ENCODE measurements around the gene POMT1.

POMT1 gene

DNA sequence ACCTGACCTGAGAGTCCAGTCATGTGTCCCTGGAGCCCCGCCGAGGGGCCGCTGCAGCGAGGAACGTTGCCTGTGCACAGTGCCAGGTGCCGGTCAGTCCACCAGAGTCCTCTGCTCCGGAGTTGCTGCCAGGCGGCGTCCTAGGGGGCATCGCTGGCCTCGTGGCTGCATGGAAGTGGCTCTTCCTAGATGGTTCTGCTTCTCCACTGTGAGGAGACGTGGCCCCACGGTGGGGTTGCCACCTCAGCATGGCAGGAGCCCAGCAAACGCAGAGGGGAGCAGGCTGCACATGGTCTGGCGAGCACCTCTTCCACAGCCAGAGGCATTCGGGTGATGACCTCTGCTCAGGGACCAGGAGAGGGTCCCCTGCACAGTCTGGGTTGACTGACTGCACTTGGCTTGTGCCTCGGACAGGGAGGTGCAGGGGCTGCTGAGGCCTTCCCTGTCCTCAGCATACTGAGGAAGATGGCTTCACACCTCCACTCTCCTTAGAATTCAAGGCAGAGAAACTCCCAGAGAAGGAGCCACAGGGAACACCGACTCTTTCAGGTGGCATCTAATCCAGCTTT lies 25.9 kb upstream of the POMT1 start:
- Histone ChIP-seq H3K36me3 (ENCODE audit: control insufficient read depth, insufficient read depth, low read length) (peaks cover 80% of the 10 kb centered on the region), H3K4me3 (ENCODE audit: insufficient read depth, low read depth, low read length) (no peak overlapping the region), H3K4me1 (ENCODE audit: control insufficient read depth, insufficient read depth, low read length) (no peaks in the 10 kb centered on the region), H3K27ac (ENCODE audit: insufficient read depth, low read depth, low read length, poor library complexity, severe bottlenecking) (no peak overlapping the region), H3K27me3 (ENCODE audit: control insufficient read depth, insufficient read depth, low read length, poor library complexity, severe bottlenecking) (no peaks in the 10 kb centered on the region), H3K9me3 (ENCODE audit: control insufficient read depth, low read length) (no peaks in the 10 kb centered on the region)
- 95 to 96% methylated on average over 18 of the region's 18 CpGs for WGBS, 2 experiments

DNA sequence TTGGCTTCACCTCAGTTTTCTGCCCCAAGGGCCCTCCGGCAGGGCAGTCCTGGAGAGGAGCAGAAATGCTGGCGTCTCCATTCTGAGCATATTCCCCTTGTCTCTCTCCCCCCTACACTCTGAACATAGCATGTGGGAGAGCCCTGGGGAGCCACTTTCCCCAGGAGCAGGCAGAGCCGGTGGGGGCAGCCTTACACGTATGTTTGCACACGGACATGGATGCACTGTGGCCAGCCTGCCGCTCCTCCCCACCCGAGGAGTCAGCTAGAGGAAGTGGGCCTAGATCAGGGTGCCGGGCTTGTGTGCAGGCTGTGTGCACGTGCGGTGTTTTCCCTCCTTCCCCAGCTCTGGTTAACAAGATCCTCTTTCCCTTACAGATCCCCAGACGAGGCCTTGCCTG lies 25.4 kb upstream of the POMT1 start:
- 94 to 95% methylated on average over 11 of the region's 11 CpGs for WGBS, 2 experiments
- Histone ChIP-seq H3K36me3 (ENCODE audit: control insufficient read depth, insufficient read depth, low read length) (peaks cover 82% of the 10 kb centered on the region), H3K27ac (ENCODE audit: insufficient read depth, low read depth, low read length, poor library complexity, severe bottlenecking) (no peak overlapping the region), H3K4me1 (ENCODE audit: control insufficient read depth, insufficient read depth, low read length) (no peaks in the 10 kb centered on the region), H3K9me3 (ENCODE audit: control insufficient read depth, low read length) (no peaks in the 10 kb centered on the region), H3K27me3 (ENCODE audit: control insufficient read depth, insufficient read depth, low read length, poor library complexity, severe bottlenecking) (no peaks in the 10 kb centered on the region), H3K4me3 (ENCODE audit: insufficient read depth, low read depth, low read length) (no peak overlapping the region)

DNA sequence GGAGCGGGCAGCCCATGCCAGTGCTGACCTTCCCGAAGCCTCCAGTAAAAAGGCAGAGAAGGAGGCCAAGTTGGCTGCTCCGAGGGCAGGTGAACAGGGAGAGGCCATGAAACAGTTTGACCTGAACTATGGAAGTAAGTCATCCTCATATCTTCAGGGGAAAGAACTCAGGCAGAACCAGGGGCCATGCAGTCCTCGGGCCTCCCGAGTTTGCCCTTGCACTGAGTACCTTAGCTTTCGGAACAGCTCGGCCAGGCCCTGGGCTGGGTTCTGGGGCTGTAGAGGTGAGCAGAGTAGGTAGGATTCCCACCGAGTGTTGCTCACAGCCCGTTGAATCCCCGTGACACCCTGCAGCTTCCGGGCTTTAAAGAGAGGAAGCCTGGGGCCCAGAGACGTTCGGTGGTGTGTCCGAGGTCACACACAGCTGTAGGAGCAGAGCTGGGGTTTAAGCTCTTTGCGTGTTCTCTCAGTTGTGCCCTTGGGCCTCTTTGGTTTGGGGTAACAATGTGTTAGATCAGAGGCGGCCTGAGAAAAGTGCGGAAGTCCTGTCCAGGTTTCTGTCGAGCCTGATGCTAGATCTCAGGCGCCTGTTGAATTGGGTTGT lies 24.8 kb upstream of the POMT1 start:
- Histone ChIP-seq H3K27me3 (ENCODE audit: control insufficient read depth, insufficient read depth, low read length, poor library complexity, severe bottlenecking) (no peaks in the 10 kb centered on the region), H3K4me1 (ENCODE audit: control insufficient read depth, insufficient read depth, low read length) (no peaks in the 10 kb centered on the region), H3K9me3 (ENCODE audit: control insufficient read depth, low read length) (no peaks in the 10 kb centered on the region), H3K27ac (ENCODE audit: insufficient read depth, low read depth, low read length, poor library complexity, severe bottlenecking) (no peak overlapping the region), H3K4me3 (ENCODE audit: insufficient read depth, low read depth, low read length) (no peak overlapping the region), H3K36me3 (ENCODE audit: control insufficient read depth, insufficient read depth, low read length) (peaks cover 86% of the 10 kb centered on the region)
- 92% methylated on average over 19 of the region's 19 CpGs for WGBS, 2 experiments

DNA sequence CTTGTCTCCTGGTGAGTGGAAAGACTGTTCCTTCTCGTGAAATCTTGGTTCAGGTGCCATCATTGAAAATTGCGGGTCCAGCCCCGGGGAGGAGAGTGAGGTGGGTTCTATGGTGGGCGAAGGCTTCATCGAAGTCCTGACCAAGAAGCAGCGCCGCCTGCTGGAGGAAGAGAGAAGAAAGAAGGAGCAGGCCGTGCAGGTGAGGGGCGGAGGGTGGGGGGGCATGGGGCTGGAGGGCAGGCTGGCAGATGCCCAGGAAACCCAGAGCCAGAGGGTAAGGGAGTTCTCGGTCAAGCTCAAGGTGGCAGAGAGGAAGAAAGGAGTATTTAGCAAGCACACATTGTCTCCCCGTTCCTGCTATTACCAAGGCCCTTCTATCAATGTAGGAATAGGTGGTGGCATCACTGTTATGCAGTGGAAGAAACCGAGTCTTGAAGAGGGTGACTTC lies 24.3 kb upstream of the POMT1 start:
- WGBS, 2 experiments, result 73 to 76% methylated on average over 12 of the region's 12 CpGs
- Histone ChIP-seq H3K27me3 (ENCODE audit: control insufficient read depth, insufficient read depth, low read length, poor library complexity, severe bottlenecking) (no peaks in the 10 kb centered on the region), H3K36me3 (ENCODE audit: control insufficient read depth, insufficient read depth, low read length) (peaks cover 85% of the 10 kb centered on the region), H3K4me3 (ENCODE audit: insufficient read depth, low read depth, low read length) (no peak overlapping the region), H3K4me1 (ENCODE audit: control insufficient read depth, insufficient read depth, low read length) (no peaks in the 10 kb centered on the region), H3K27ac (ENCODE audit: insufficient read depth, low read depth, low read length, poor library complexity, severe bottlenecking) (no peak overlapping the region), H3K9me3 (ENCODE audit: control insufficient read depth, low read length) (no peaks in the 10 kb centered on the region)

DNA sequence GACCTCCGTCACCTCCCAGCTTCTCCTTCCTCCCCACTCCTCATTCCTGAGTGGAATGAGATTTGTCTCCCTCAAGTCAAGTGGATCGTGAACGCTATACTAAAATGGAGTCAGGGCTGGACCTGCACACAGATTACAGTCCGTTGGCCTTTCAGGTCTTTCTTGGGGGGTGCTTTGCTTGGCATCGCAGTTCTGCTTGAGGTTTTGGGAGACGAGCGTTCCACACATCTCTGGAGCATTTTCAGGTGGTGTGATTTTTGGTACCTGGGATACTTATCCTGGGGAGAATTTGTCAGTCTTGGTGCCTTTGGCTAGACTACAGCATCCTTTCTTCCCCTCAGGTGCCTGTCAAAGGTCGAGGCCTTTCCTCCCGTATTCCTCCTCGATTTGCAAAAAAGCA lies 23.8 kb upstream of the POMT1 start:
- Histone ChIP-seq H3K27me3 (ENCODE audit: control insufficient read depth, insufficient read depth, low read length, poor library complexity, severe bottlenecking) (no peaks in the 10 kb centered on the region), H3K4me3 (ENCODE audit: insufficient read depth, low read depth, low read length) (no peak overlapping the region), H3K36me3 (ENCODE audit: control insufficient read depth, insufficient read depth, low read length) (peaks cover 84% of the 10 kb centered on the region), H3K4me1 (ENCODE audit: control insufficient read depth, insufficient read depth, low read length) (no peaks in the 10 kb centered on the region), H3K9me3 (ENCODE audit: control insufficient read depth, low read length) (no peaks in the 10 kb centered on the region), H3K27ac (ENCODE audit: insufficient read depth, low read depth, low read length, poor library complexity, severe bottlenecking) (no peak overlapping the region)
- 96 to 97% methylated on average over 10 of the region's 10 CpGs for WGBS, 2 experiments

DNA sequence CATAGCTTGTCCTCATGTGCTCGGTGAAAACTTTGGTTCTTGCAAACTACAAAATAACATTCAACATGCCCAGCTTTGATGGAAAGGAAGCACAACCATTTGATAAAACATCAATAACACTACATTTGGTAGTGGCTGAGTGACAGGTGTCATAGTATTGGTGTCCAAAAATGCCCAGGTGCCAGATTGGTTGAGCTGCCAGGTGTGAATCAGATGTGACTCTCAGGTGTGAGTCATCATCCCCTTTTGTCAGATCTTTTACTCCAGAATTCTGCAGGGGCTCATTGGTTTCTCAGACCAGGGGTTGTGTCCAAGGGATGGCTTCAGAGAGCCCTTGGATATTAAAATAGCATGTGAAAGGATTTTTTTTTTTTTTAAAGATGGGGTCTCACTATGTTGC lies 22.5 kb upstream of the POMT1 start:
- Histone ChIP-seq H3K4me3 (ENCODE audit: insufficient read depth, low read depth, low read length) (no peak overlapping the region), H3K9me3 (ENCODE audit: control insufficient read depth, low read length) (no peaks in the 10 kb centered on the region), H3K27me3 (ENCODE audit: control insufficient read depth, insufficient read depth, low read length, poor library complexity, severe bottlenecking) (no peaks in the 10 kb centered on the region), H3K27ac (ENCODE audit: insufficient read depth, low read depth, low read length, poor library complexity, severe bottlenecking) (no peak overlapping the region), H3K4me1 (ENCODE audit: control insufficient read depth, insufficient read depth, low read length) (no peaks in the 10 kb centered on the region), H3K36me3 (ENCODE audit: control insufficient read depth, insufficient read depth, low read length) (peaks cover 85% of the 10 kb centered on the region)
- 94 to 100% methylated on average over 1 of the region's 1 CpG for WGBS, 2 experiments

DNA sequence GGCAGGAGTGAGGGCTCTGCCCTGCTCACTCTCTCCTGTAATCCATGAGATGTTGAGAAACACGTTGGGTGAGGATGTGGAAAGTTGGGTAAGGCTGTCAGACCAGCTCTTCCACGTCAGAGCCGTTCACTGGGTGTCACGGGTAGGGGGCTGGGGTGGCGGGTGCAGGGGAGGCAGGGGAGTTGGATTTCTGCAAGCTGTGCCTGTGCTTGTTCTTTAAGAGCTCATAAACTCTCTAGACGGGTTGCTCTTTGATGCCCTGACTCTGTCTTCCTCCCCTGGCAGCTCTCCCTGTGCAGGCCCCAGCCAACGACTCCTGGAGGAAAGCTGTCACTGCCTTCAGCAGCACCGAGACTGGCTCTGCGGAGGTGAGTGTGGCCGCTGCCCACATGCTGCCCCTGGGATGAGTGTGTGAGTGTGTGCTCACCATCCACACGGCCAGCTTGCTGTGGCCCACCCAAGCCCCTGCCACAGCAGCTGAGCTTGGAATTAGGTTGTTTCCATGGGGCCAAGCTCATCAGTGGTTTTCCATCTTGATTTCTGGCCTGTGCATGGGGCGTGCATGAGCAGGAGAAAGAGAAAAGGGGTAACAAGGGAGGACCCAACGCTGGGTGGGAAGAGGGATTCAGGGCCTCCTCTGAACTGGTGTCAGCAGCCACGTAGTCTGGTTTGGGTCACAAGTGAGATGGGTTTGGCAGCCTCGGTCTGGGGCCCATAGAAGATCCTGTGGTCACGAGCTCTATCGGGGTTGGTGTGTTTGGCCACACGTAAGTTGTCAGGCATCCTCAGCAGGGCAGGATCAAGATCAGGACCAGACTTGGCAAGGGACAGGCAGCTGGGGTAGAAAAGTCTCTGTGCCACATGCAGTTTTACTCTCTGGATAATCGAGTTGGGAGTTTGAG lies 21.0 kb upstream of the POMT1 start:
- Histone ChIP-seq H3K4me3 (ENCODE audit: insufficient read depth, low read depth, low read length) (no peak overlapping the region), H3K36me3 (ENCODE audit: control insufficient read depth, insufficient read depth, low read length) (peaks cover 83% of the 10 kb centered on the region), H3K4me1 (ENCODE audit: control insufficient read depth, insufficient read depth, low read length) (no peaks in the 10 kb centered on the region), H3K9me3 (ENCODE audit: control insufficient read depth, low read length) (no peaks in the 10 kb centered on the region), H3K27me3 (ENCODE audit: control insufficient read depth, insufficient read depth, low read length, poor library complexity, severe bottlenecking) (no peaks in the 10 kb centered on the region), H3K27ac (ENCODE audit: insufficient read depth, low read depth, low read length, poor library complexity, severe bottlenecking) (no peak overlapping the region)
- 96 to 97% methylated on average over 19 of the region's 19 CpGs for WGBS, 2 experiments

DNA sequence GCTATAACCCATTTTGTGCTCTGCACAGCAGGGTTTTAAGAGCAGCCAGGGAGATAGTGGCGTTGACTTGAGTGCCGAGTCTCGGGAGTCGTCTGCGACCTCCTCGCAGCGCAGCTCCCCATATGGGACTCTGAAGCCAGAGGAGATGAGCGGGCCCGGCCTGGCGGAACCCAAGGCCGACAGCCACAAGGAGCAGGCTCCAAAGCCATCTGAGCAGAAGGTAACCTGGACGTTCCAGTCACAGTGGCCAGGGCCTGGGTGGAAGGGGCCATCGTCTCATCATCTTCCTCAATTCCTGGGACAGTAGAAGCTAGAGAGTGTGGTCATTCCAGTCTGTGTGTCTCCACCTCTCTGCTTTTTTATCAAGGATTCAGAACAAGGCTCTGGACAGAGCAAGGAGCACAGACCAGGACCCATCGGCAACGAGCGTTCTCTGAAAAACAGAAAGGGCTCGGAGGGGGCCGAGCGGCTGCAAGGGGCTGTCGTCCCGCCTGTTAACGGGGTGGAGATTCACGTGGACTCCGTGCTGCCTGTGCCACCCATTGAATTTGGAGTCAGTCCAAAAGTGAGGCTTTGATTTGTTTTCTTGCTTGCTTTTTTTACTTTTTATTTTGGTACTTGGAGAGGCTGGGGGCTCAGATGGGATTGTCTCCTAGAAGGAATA lies 20.2 kb upstream of the POMT1 start:
- Histone ChIP-seq H3K27ac (ENCODE audit: insufficient read depth, low read depth, low read length, poor library complexity, severe bottlenecking) (no peak overlapping the region), H3K36me3 (ENCODE audit: control insufficient read depth, insufficient read depth, low read length) (peaks cover 81% of the 10 kb centered on the region), H3K4me1 (ENCODE audit: control insufficient read depth, insufficient read depth, low read length) (no peaks in the 10 kb centered on the region), H3K27me3 (ENCODE audit: control insufficient read depth, insufficient read depth, low read length, poor library complexity, severe bottlenecking) (no peaks in the 10 kb centered on the region), H3K9me3 (ENCODE audit: control insufficient read depth, low read length) (no peaks in the 10 kb centered on the region), H3K4me3 (ENCODE audit: insufficient read depth, low read depth, low read length) (no peak overlapping the region)
- 96% methylated on average over 24 of the region's 24 CpGs for WGBS, 2 experiments

DNA sequence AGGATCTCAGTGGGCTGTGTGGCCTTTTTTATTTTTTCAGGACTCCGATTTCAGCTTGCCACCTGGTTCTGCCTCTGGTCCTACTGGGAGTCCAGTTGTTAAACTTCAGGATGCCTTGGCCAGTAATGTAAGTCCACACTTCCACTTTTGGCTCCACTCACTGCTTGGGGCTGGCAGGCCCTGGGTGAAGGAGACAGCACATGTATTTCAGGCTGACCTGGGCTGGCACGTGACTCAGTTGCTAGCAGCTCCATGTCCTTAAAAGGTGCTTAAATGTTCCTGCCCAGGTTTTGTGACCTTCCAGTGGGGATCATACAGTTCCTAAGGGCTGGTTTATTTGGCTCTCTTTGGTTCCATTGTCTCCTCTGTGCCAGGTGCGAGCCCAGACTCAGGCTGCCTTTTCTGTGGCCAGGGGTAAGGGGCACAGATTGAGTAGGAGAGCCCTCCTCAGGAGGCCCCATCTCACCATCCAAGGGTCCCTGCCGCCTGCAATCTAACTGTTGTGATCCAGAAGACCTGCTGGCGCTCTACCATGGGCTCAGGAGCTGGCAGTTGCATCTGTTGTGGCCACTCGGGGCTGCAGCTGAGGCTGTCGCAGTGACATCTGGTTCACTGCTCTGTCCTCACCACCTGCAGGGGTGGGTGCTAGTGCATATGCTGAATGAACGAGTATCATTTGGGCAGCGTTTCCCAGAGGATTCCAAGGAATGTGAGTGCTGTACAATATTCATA lies 19.2 kb upstream of the POMT1 start:
- H3K4me3 ChIP-seq (ENCODE audit: insufficient read depth, low read depth, low read length), result no peak overlapping the region
- WGBS, 2 experiments, result 90 to 92% methylated on average over 9 of the region's 9 CpGs
- no peaks in the 10 kb centered on the region for H3K27me3 ChIP-seq (ENCODE audit: control insufficient read depth, insufficient read depth, low read length, poor library complexity, severe bottlenecking)
- H3K4me1 ChIP-seq (ENCODE audit: control insufficient read depth, insufficient read depth, low read length), result no peaks in the 10 kb centered on the region
- H3K9me3 ChIP-seq (ENCODE audit: control insufficient read depth, low read length), result no peaks in the 10 kb centered on the region
- H3K27ac ChIP-seq (ENCODE audit: insufficient read depth, low read depth, low read length, poor library complexity, severe bottlenecking), result no peak overlapping the region
- peaks cover 85% of the 10 kb centered on the region for H3K36me3 ChIP-seq (ENCODE audit: control insufficient read depth, insufficient read depth, low read length)

Measured in ectodermal cell (in vitro differentiated cells).